ENCODE measurements around the gene PHC3. TPM values are rescaled to one million over a fixed set of nuclear protein-coding genes. Genes with fewer than 3 reads are reported as not detected.

PHC3 gene
- total and polyA plus RNA-seq, 2 of the 13 experiments (the other 11 are each of a cell fraction or from before 2014, with no cell fraction given) = 24.1 to 49.0 TPM

DNA sequence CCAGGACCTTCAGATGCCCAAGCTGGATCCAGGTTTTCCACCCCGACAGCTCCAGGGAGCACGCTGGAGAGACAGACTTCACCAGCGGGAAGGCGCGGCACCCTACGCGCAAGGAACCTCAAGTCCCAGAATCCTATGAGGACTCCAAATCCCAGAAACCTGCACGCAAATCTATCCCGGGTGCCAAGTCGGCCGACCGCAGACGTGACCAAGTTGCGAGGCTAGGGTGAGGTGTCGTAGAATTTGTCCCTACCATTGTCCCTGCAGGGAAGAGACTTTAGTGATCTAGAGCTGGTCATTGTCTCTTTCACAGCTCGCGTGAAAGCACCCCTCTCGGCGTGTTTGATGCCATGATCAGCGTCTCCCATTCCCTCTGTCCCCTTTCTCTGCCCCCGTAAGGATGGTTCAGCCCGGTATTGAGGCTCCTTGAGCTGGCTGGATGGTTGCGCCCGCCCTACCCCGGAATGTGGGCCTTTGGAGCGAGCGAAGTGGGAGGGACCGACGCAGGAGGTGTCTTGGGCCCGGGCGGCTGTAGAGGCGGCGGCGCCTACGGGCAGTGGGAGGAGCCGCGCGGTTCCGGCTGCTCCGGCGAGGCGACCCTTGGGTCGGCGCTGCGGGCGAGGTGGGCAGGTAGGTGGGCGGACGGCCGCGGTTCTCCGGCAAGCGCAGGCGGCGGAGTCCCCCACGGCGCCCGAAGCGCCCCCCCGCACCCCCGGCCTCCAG is 40.6 kb upstream of the PHC3 start, which contains the start of gene PRKCI (continued):
- TF ChIP-seq ZNF335 (CRISPR knock-in tag; IDR thresholded peaks at IDR 0.05) = no peak
- no peak for TF ChIP-seq ZNF784 (CRISPR knock-in tag; IDR thresholded peaks at IDR 0.05; ENCODE audit: borderline replicate concordance)
- TF ChIP-seq NFKB2 (CRISPR knock-in tag; IDR thresholded peaks at IDR 0.05; ENCODE audit: borderline replicate concordance) = no peak
- TF ChIP-seq HNF4G (IDR thresholded peaks at IDR 0.05; ENCODE audit: borderline replicate concordance, low read depth, low read length) = 0 out of 2 replicates have a peak, but pooled peaks have one; percentile 12
- TF ChIP-seq HNF4G (CRISPR knock-in tag; IDR thresholded peaks at IDR 0.05; ENCODE audit: borderline replicate concordance, low read depth) = no peak
- peak; percentile 76 for TF ChIP-seq HNRNPLL (IDR thresholded peaks at IDR 0.05; ENCODE audit: low read depth, low read length, poor library complexity, severe bottlenecking)
- TF ChIP-seq AHR (CRISPR knock-in tag; IDR thresholded peaks at IDR 0.05) = 0 out of 2 replicates have a peak, but pooled peaks have one; percentile 73
- peak in 1 of 2 experiments; percentile 72; a peak in 2 of 4 replicates for TF ChIP-seq POLR2A (IDR thresholded peaks at IDR 0.05; ENCODE audit: insufficient read depth in 1 of 2, low read depth in 2 of 2, low read length in 2 of 2)
- no peak; the same call in 1 of the 2 replicates for TF ChIP-seq ZNF446 (CRISPR knock-in tag; IDR thresholded peaks at IDR 0.05)
- TF ChIP-seq TAF1 (CRISPR knock-in tag; IDR thresholded peaks at IDR 0.05) = peak; percentile 58; the same call in 1 of the 2 replicates
- TF ChIP-seq, protein P1, sequence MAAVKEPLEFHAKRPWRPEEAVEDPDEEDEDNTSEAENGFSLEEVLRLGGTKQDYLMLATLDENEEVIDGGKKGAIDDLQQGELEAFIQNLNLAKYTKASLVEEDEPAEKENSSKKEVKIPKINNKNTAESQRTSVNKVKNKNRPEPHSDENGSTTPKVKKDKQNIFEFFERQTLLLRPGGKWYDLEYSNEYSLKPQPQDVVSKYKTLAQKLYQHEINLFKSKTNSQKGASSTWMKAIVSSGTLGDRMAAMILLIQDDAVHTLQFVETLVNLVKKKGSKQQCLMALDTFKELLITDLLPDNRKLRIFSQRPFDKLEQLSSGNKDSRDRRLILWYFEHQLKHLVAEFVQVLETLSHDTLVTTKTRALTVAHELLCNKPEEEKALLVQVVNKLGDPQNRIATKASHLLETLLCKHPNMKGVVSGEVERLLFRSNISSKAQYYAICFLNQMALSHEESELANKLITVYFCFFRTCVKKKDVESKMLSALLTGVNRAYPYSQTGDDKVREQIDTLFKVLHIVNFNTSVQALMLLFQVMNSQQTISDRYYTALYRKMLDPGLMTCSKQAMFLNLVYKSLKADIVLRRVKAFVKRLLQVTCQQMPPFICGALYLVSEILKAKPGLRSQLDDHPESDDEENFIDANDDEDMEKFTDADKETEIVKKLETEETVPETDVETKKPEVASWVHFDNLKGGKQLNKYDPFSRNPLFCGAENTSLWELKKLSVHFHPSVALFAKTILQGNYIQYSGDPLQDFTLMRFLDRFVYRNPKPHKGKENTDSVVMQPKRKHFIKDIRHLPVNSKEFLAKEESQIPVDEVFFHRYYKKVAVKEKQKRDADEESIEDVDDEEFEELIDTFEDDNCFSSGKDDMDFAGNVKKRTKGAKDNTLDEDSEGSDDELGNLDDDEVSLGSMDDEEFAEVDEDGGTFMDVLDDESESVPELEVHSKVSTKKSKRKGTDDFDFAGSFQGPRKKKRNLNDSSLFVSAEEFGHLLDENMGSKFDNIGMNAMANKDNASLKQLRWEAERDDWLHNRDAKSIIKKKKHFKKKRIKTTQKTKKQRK (IDR thresholded peaks at IDR 0.05; ENCODE audit: low read length) = no peak
- TF ChIP-seq, protein P2, sequence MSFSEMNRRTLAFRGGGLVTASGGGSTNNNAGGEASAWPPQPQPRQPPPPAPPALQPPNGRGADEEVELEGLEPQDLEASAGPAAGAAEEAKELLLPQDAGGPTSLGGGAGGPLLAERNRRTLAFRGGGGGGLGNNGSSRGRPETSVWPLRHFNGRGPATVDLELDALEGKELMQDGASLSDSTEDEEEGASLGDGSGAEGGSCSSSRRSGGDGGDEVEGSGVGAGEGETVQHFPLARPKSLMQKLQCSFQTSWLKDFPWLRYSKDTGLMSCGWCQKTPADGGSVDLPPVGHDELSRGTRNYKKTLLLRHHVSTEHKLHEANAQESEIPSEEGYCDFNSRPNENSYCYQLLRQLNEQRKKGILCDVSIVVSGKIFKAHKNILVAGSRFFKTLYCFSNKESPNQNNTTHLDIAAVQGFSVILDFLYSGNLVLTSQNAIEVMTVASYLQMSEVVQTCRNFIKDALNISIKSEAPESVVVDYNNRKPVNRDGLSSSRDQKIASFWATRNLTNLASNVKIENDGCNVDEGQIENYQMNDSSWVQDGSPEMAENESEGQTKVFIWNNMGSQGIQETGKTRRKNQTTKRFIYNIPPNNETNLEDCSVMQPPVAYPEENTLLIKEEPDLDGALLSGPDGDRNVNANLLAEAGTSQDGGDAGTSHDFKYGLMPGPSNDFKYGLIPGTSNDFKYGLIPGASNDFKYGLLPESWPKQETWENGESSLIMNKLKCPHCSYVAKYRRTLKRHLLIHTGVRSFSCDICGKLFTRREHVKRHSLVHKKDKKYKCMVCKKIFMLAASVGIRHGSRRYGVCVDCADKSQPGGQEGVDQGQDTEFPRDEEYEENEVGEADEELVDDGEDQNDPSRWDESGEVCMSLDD (CRISPR knock-in tag; IDR thresholded peaks at IDR 0.05; ENCODE audit: borderline replicate concordance) = no peak
- TF ChIP-seq, protein P3, sequence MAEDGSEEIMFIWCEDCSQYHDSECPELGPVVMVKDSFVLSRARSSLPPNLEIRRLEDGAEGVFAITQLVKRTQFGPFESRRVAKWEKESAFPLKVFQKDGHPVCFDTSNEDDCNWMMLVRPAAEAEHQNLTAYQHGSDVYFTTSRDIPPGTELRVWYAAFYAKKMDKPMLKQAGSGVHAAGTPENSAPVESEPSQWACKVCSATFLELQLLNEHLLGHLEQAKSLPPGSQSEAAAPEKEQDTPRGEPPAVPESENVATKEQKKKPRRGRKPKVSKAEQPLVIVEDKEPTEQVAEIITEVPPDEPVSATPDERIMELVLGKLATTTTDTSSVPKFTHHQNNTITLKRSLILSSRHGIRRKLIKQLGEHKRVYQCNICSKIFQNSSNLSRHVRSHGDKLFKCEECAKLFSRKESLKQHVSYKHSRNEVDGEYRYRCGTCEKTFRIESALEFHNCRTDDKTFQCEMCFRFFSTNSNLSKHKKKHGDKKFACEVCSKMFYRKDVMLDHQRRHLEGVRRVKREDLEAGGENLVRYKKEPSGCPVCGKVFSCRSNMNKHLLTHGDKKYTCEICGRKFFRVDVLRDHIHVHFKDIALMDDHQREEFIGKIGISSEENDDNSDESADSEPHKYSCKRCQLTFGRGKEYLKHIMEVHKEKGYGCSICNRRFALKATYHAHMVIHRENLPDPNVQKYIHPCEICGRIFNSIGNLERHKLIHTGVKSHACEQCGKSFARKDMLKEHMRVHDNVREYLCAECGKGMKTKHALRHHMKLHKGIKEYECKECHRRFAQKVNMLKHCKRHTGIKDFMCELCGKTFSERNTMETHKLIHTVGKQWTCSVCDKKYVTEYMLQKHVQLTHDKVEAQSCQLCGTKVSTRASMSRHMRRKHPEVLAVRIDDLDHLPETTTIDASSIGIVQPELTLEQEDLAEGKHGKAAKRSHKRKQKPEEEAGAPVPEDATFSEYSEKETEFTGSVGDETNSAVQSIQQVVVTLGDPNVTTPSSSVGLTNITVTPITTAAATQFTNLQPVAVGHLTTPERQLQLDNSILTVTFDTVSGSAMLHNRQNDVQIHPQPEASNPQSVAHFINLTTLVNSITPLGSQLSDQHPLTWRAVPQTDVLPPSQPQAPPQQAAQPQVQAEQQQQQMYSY (CRISPR knock-in tag; IDR thresholded peaks at IDR 0.05) = 0 out of 2 replicates have a peak, but pooled peaks have one; percentile 51
- TF ChIP-seq ZNF121 (CRISPR knock-in tag; IDR thresholded peaks at IDR 0.05) = no peak
- no peak for TF ChIP-seq ZFP90 (CRISPR knock-in tag; IDR thresholded peaks at IDR 0.05; ENCODE audit: borderline replicate concordance)
- TF ChIP-seq, protein P4, sequence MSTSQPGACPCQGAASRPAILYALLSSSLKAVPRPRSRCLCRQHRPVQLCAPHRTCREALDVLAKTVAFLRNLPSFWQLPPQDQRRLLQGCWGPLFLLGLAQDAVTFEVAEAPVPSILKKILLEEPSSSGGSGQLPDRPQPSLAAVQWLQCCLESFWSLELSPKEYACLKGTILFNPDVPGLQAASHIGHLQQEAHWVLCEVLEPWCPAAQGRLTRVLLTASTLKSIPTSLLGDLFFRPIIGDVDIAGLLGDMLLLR (CRISPR knock-in tag; IDR thresholded peaks at IDR 0.05) = 0 out of 2 replicates have a peak, but pooled peaks have one; percentile 14
- peak; percentile 61 for TF ChIP-seq GATAD1 (CRISPR knock-in tag; IDR thresholded peaks at IDR 0.05)
- no peak for TF ChIP-seq NFATC3 (CRISPR knock-in tag; IDR thresholded peaks at IDR 0.05)
